Subcutaneous abdominal adipose tissue (tissue), 5 donors: ENCODE results near the gene WDR12.
"Not testable (repeated sequence)": the region's sequence is repeated elsewhere in the genome, so short reads cannot be mapped to it uniquely, and the experiment has no call there.

ENCODE experiments used
- H3K27ac ChIP-seq: one replicate; pipeline ENCODE4 v1.7.0; 2013; ENCODE audit warnings: low read depth, mild to moderate bottlenecking, inconsistent platforms, low read length, moderate library complexity
- H3K27me3 ChIP-seq, 5 donors: one replicate each; pipeline ENCODE4 v1.7.0; 2013; ENCODE audit warnings: low read length in 5 of 5, inconsistent platforms in 1 of 5; ENCODE audit not compliant: control insufficient read depth in 5 of 5, insufficient read depth in 4 of 5
- H3K36me3 ChIP-seq, 5 donors: one replicate each; pipeline ENCODE4 v1.7.0; 2013; ENCODE audit warnings: low read length in 5 of 5; ENCODE audit not compliant: control insufficient read depth in 5 of 5, insufficient read depth in 5 of 5
- H3K4me1 ChIP-seq, 5 donors: one replicate each; pipeline ENCODE4 v1.7.0; 2013; ENCODE audit warnings: low read length in 5 of 5, mild to moderate bottlenecking in 3 of 5, moderate library complexity in 1 of 5; ENCODE audit not compliant: control insufficient read depth in 5 of 5, insufficient read depth in 5 of 5
- H3K4me3 ChIP-seq, 5 donors: one replicate each; pipeline ENCODE4 v1.7.0; 2013; ENCODE audit warnings: low read length in 5 of 5, low read depth in 1 of 5
- H3K9ac ChIP-seq, 5 donors: one replicate each; pipeline ENCODE4 v1.7.0; 2013; ENCODE audit warnings: low read length in 5 of 5, mild to moderate bottlenecking in 4 of 5, moderate library complexity in 3 of 5
- H3K9me3 ChIP-seq, 5 donors: one replicate each; pipeline ENCODE4 v1.7.0; 2013; ENCODE audit warnings: low read length in 5 of 5; ENCODE audit not compliant: control insufficient read depth in 5 of 5
- donor health status: healthy.
- donor health status: healthy.
- donor health status: healthy.
- donor health status: healthy.
- donor health status: healthy.

WDR12 gene

GRCh38 chr2:202908186-202908585 is 3.3 kb downstream of the WDR12 start:
- Histone ChIP-seq H3K27me3 (no peaks in the 10 kb centered on the region), H3K4me1 (peaks cover 0 to 17% (median 15%) of the 10 kb centered on the region in 5 donors), H3K27ac (no peak overlapping the region), H3K9me3 (peaks cover 0 to 3% (median 0%) of the 10 kb centered on the region in 5 donors), H3K36me3 (peaks cover 0 to 13% (median 3%) of the 10 kb centered on the region in 5 donors), H3K9ac (no peak overlapping the region), H3K4me3 (no peak overlapping the region)

- not testable (repeated sequence) for H3K9ac ChIP-seq, H3K9me3 ChIP-seq, H3K4me1 ChIP-seq, H3K4me3 ChIP-seq, H3K27me3 ChIP-seq, H3K27ac ChIP-seq
- H3K36me3 ChIP-seq, result peaks cover 0 to 13% (median 3%) of the 10 kb centered on the region in 5 donors
These were observed 6.0 kb downstream of the WDR12 start for GRCh38 chr2:202905507-202905906.

GRCh38 chr2:202885190-202885589 is 26.3 kb downstream of the WDR12 start:
- Histone ChIP-seq H3K4me3 (no peak overlapping the region), H3K27ac (no peak overlapping the region), H3K9me3 (no peaks in the 10 kb centered on the region), H3K4me1 (no peaks in the 10 kb centered on the region), H3K9ac (no peak overlapping the region), H3K36me3 (peaks cover 12 to 46% (median 13%) of the 10 kb centered on the region in 5 donors), H3K27me3 (no peaks in the 10 kb centered on the region)

- no peaks in the 10 kb centered on the region for H3K4me1 ChIP-seq
- no peaks in the 10 kb centered on the region for H3K27me3 ChIP-seq
- no peak overlapping the region for H3K4me3 ChIP-seq
- H3K27ac ChIP-seq, result no peak overlapping the region
- H3K9ac ChIP-seq, result no peak overlapping the region
- H3K9me3 ChIP-seq, result no peaks in the 10 kb centered on the region
- peaks cover 8 to 38% (median 12%) of the 10 kb centered on the region in 5 donors for H3K36me3 ChIP-seq
These were observed 27.3 kb downstream of the WDR12 start for GRCh38 chr2:202883987-202884675.

- H3K9ac ChIP-seq, result no peak overlapping the region
- peaks cover 8 to 35% (median 12%) of the 10 kb centered on the region in 5 donors for H3K36me3 ChIP-seq
- no peak overlapping the region for H3K4me3 ChIP-seq
- no peaks in the 10 kb centered on the region for H3K27me3 ChIP-seq
- no peaks in the 10 kb centered on the region for H3K9me3 ChIP-seq
- H3K4me1 ChIP-seq, result no peaks in the 10 kb centered on the region
- H3K27ac ChIP-seq, result no peak overlapping the region
These were observed 29.9 kb downstream of the WDR12 start for GRCh38 chr2:202881570-202881969.

GRCh38 chr2:202877699-202878098 is 33.8 kb downstream of the WDR12 start:
- no peak overlapping the region for H3K9ac ChIP-seq
- H3K4me1 ChIP-seq, result no peaks in the 10 kb centered on the region
- peaks cover 0 to 7% (median 3%) of the 10 kb centered on the region in 5 donors for H3K36me3 ChIP-seq
- no peaks in the 10 kb centered on the region for H3K9me3 ChIP-seq
- H3K27ac ChIP-seq, result no peak overlapping the region
- no peaks in the 10 kb centered on the region for H3K27me3 ChIP-seq
- no peak overlapping the region for H3K4me3 ChIP-seq

GRCh38 chr2:202871300-202872141 is 40.0 kb downstream of the WDR12 start, which contains the start of gene ICA1L:
Gene ICA1L, minus strand, starts transcription at chr2:202871766. Its CDS starts 42,757 bp downstream, at chr2:202829009.
- Histone ChIP-seq H3K27me3 (no peaks in the 10 kb centered on the region), H3K27ac (peak within 1 kb of the TSS; percentile 50), H3K9me3 (no peaks in the 10 kb centered on the region), H3K9ac (peak within 1 kb of the TSS; percentile 42 to 80 (median 76)), H3K4me1 (peaks cover 0 to 18% (median 14%) of the 10 kb centered on the region in 5 donors), H3K4me3 (peak within 1 kb of the TSS; percentile 68 to 93 (median 86)), H3K36me3 (no peaks in the 10 kb centered on the region)

GRCh38 chr2:202870431-202871299 is 40.8 kb downstream of the WDR12 start:
- Histone ChIP-seq H3K27me3 (no peaks in the 10 kb centered on the region), H3K4me1 (peaks cover 0 to 18% (median 14%) of the 10 kb centered on the region in 5 donors), H3K9ac (peak overlapping the region; percentile 3 to 80 (median 76)), H3K9me3 (no peaks in the 10 kb centered on the region), H3K4me3 (peak overlapping the region; percentile 68 to 93 (median 86)), H3K36me3 (no peaks in the 10 kb centered on the region), H3K27ac (peak overlapping the region; percentile 50)

GRCh38 chr2:202861987-202862386 is 49.5 kb downstream of the WDR12 start:
- Histone ChIP-seq H3K36me3 (no peaks in the 10 kb centered on the region), H3K4me1 (no peaks in the 10 kb centered on the region), H3K27ac (no peak overlapping the region), H3K9me3 (no peaks in the 10 kb centered on the region), H3K4me3 (no peak overlapping the region), H3K27me3 (no peaks in the 10 kb centered on the region), H3K9ac (no peak overlapping the region)
